H1 (cell line): ENCODE results near the gene HIPK3. TPM values are rescaled to one million over a fixed set of nuclear protein-coding genes. Genes with fewer than 3 reads are reported as not detected.

Source experiments
- CTCF ChIA-PET: fragments of 300-600 bp; sonication (Branson Sonifier 250); formaldehyde crosslinking; loops from one replicate; lab custom pipeline; 2021; ENCODE audit not compliant: partially characterized antibody; lab: Charles Lee
- POLR2A ChIA-PET: fragments of 300-600 bp; sonication (Branson Sonifier 250); formaldehyde crosslinking; loops from one replicate; lab custom pipeline; 2021; ENCODE audit warnings: inconsistent platforms; ENCODE audit not compliant: partially characterized antibody; lab: Charles Lee
- DNase-seq, 2 experiments: peaks; one replicate each; pipeline versions ENCODE4 v3.0.0 to v3.0.0-alpha.2; 2010 to 2022; ENCODE audit warnings: low spot score in 2 of 2, low read depth in 1 of 2, mixed read lengths in 1 of 2
- FAIRE-seq: peaks from 2 replicates; lab custom pipeline; 2011; peaks lifted over from hg19 to GRCh38; lab: Jason Lieb, UNC
- H2AFZ ChIP-seq: 2 replicates; pipeline ENCODE4 v1.8.1; 2012; ENCODE audit warnings: low read length, inconsistent platforms
- H2AK5ac ChIP-seq: 2 replicates; pipeline ENCODE4 v1.6.1; 2013; ENCODE audit warnings: low read depth, low read length
- H2BK120ac ChIP-seq: replicated peaks from 2 replicates; pipeline ENCODE3; 2013; ENCODE audit warnings: low read depth, low read length, inconsistent platforms
- H2BK12ac ChIP-seq: 2 replicates; pipeline ENCODE4 v1.6.1; 2013; ENCODE audit warnings: low read depth, low read length
- H2BK15ac ChIP-seq: 2 replicates; pipeline ENCODE4 v1.6.1; 2013; ENCODE audit warnings: low read length
- H2BK20ac ChIP-seq: 2 replicates; pipeline ENCODE4 v1.6.1; 2013; ENCODE audit warnings: low read length
- H2BK5ac ChIP-seq: 2 replicates; pipeline ENCODE4 v1.6.1; 2013; ENCODE audit warnings: low read depth, low read length
- H3K14ac ChIP-seq: 2 replicates; pipeline ENCODE4 v1.6.1; 2013; ENCODE audit warnings: inconsistent platforms; ENCODE audit not compliant: insufficient read length
- H3K18ac ChIP-seq: 2 replicates; pipeline ENCODE4 v1.6.1; 2013; ENCODE audit warnings: low read length; ENCODE audit errors: extremely low read depth
- H3K23ac ChIP-seq: 2 replicates; pipeline ENCODE4 v1.6.1; 2013; ENCODE audit warnings: inconsistent platforms; ENCODE audit not compliant: insufficient read length
- H3K23me2 ChIP-seq: 2 replicates; pipeline ENCODE4 v1.6.1; 2013; ENCODE audit warnings: low read depth, low read length
- H3K27ac ChIP-seq: 2 replicates; pipeline ENCODE4 v1.6.1; 2011; ENCODE audit warnings: low read depth, low read length, inconsistent platforms
- H3K27me3 ChIP-seq, 4 experiments: replicated peaks in 1 of 4; 1 replicate in 1 of 4; 2 replicates in 3 of 4; pipeline versions ENCODE4 v1.6.1 to v1.8.1; 2011 to 2013; ENCODE audit warnings: low read length in 3 of 4, mild to moderate bottlenecking in 3 of 4, inconsistent platforms in 2 of 4, mixed read lengths in 2 of 4, moderate library complexity in 1 of 4; ENCODE audit not compliant: control insufficient read depth in 3 of 4, insufficient read depth in 3 of 4; ENCODE audit errors: extremely low read depth in 1 of 4
- H3K36me3 ChIP-seq, 4 experiments: 2 replicates each; pipeline versions ENCODE4 v1.6.1 to v1.8.1; 2011 to 2013; ENCODE audit warnings: mild to moderate bottlenecking in 4 of 4, low read length in 3 of 4, moderate library complexity in 2 of 4, control low read depth in 1 of 4, inconsistent platforms in 1 of 4; ENCODE audit not compliant: insufficient read depth in 4 of 4, control insufficient read depth in 2 of 4
- H3K4ac ChIP-seq: replicated peaks from 2 replicates; pipeline ENCODE3; 2013; ENCODE audit warnings: low read length, low read depth, mixed read lengths, inconsistent platforms; ENCODE audit not compliant: insufficient read length
- H3K4me1 ChIP-seq, 4 experiments: replicated peaks in 1 of 4; 1 replicate in 1 of 4; 2 replicates in 3 of 4; pipeline versions ENCODE4 v1.6.1 to v1.8.1; 2011 to 2013; ENCODE audit warnings: low read length in 3 of 4, inconsistent platforms in 2 of 4, mixed read lengths in 1 of 4; ENCODE audit not compliant: insufficient read depth in 4 of 4, control insufficient read depth in 3 of 4
- H3K4me2 ChIP-seq, 2 experiments: 2 replicates each; pipeline versions ENCODE4 v1.6.1 to v1.8.1; 2011 to 2013; ENCODE audit warnings: low read depth in 2 of 2, low read length in 2 of 2, control low read depth in 1 of 2, inconsistent platforms in 1 of 2, mild to moderate bottlenecking in 1 of 2; ENCODE audit not compliant: insufficient read depth in 1 of 2
- H3K4me3 ChIP-seq, 4 experiments: fragments of 200-600, 300-600 bp in 1 of 4; sonication (generic), shearing (Covaris generic), sonication (Bioruptor Twin) in 1 of 4; 2 replicates each; pipeline versions ENCODE4 v1.5.1 to v1.8.1; 2011 to 2016; ENCODE audit warnings: low read length in 4 of 4, low read depth in 3 of 4, control low read depth in 2 of 4, inconsistent platforms in 2 of 4, mild to moderate bottlenecking in 2 of 4, mixed read lengths in 1 of 4, moderate library complexity in 1 of 4; ENCODE audit not compliant: insufficient read depth in 2 of 4; ENCODE audit errors: extremely low read depth in 1 of 4
- H3K56ac ChIP-seq: replicated peaks from 2 replicates; pipeline ENCODE3; 2013; ENCODE audit warnings: low read depth, mild to moderate bottlenecking, mixed read lengths, low read length, inconsistent platforms; ENCODE audit not compliant: insufficient read length
- H3K79me1 ChIP-seq: 2 replicates; pipeline ENCODE4 v1.6.1; 2013; ENCODE audit warnings: low read depth, low read length, control low read depth
- H3K79me2 ChIP-seq, 2 experiments: 2 replicates each; pipeline versions ENCODE4 v1.6.1 to v1.8.1; 2012 to 2013; ENCODE audit warnings: low read length in 2 of 2, mild to moderate bottlenecking in 2 of 2, inconsistent platforms in 1 of 2; ENCODE audit not compliant: insufficient read depth in 2 of 2, control insufficient read depth in 1 of 2
- H3K9ac ChIP-seq, 4 experiments: replicated peaks in 1 of 4; 1 replicate in 1 of 4; 2 replicates in 3 of 4; pipeline versions ENCODE4 v1.6.1 to v1.8.1; 2011 to 2013; ENCODE audit warnings: low read depth in 3 of 4, low read length in 3 of 4, control low read depth in 2 of 4, mild to moderate bottlenecking in 2 of 4, moderate library complexity in 2 of 4, inconsistent platforms in 1 of 4; ENCODE audit errors: extremely low read depth in 1 of 4
- H3K9me3 ChIP-seq, 2 experiments: 2 replicates each; pipeline versions ENCODE4 v1.6.1 to v1.8.1; 2012 to 2013; ENCODE audit warnings: mild to moderate bottlenecking in 2 of 2, moderate library complexity in 2 of 2, control low read depth in 1 of 2, inconsistent platforms in 1 of 2, low read depth in 1 of 2, low read length in 1 of 2, mixed read lengths in 1 of 2; ENCODE audit not compliant: insufficient read depth in 2 of 2
- H4K20me1 ChIP-seq, 2 experiments: replicated peaks in 1 of 2; 2 replicates each; pipeline versions ENCODE3 to v1.8.1; 2011 to 2013; ENCODE audit warnings: inconsistent platforms in 2 of 2, low read length in 2 of 2, mild to moderate bottlenecking in 1 of 2; ENCODE audit not compliant: insufficient read depth in 2 of 2, control insufficient read depth in 1 of 2
- H4K5ac ChIP-seq: 2 replicates; pipeline ENCODE4 v1.6.1; 2013; ENCODE audit warnings: low read length, low read depth, mixed read lengths, inconsistent platforms; ENCODE audit not compliant: insufficient read length
- H4K8ac ChIP-seq: 2 replicates; pipeline ENCODE4 v1.8.0; 2013; ENCODE audit warnings: mild to moderate bottlenecking, moderate library complexity, low read length, inconsistent platforms; ENCODE audit not compliant: insufficient read depth; ENCODE audit errors: extremely low read depth
- H4K91ac ChIP-seq: replicated peaks from 2 replicates; pipeline ENCODE3; 2013; ENCODE audit warnings: low read length, mixed read lengths, inconsistent platforms; ENCODE audit not compliant: insufficient read length
- ATF2 ChIP-seq: IDR thresholded peaks from 2 replicates; pipeline ENCODE4 v1.6.1; 2012; ENCODE audit warnings: low read length, inconsistent platforms
- E2F6 ChIP-seq: IDR thresholded peaks from 2 replicates; pipeline ENCODE4 v1.6.1; 2012; ENCODE audit warnings: inconsistent platforms
- FOSL1 ChIP-seq: IDR thresholded peaks from 2 replicates; pipeline ENCODE4 v1.6.1; 2011; ENCODE audit warnings: mild to moderate bottlenecking, low read depth, low read length, moderate library complexity; ENCODE audit not compliant: insufficient read depth
- NANOG ChIP-seq: IDR thresholded peaks from 2 replicates; pipeline ENCODE4 v1.6.1; 2011; ENCODE audit warnings: low read length, low read depth, mild to moderate bottlenecking, inconsistent platforms; ENCODE audit not compliant: insufficient read depth, poor library complexity, severe bottlenecking
- WGBS, 2 experiments: shearing (Covaris generic) in 1 of 2; methylation state at CpG; one replicate each; pipeline versions ENCODE4 v1.1.6 to v1.1.7; 2013 to 2015; ENCODE audit warnings: low lambda C conversion rate in 2 of 2, mixed read lengths in 2 of 2, inconsistent platforms in 1 of 2, low coverage in 1 of 2, missing lambda C conversion rate in 1 of 2; ENCODE audit not compliant: insufficient replicate concordance in 2 of 2, insufficient coverage in 1 of 2, insufficient read length in 1 of 2; ENCODE audit errors: extremely low coverage in 1 of 2, missing lambda C conversion rate in 1 of 2; 5-methylcytosine and 5-hydroxymethylcytosine counted together
- polyA plus RNA-seq, 7 experiments: library from polyadenylated mRNA; depleted of rRNA in 3 of 7; stranded (reverse) in 5 of 7; unstranded in 2 of 7; fragments of >200 nt in 5 of 7; fragments of 200-250 nt in 2 of 7; gene quantifications; 1 replicate in 5 of 7; 2 replicates in 1 of 7; 4 replicates in 1 of 7; pipeline versions ENCODE4 v1.2.1 to v1.2.3, GENCODE V29; 2011 to 2013; ENCODE audit warnings: missing spikeins in 2 of 7, mixed read lengths in 2 of 7
- total RNA-seq: library from RNA; stranded (reverse); fragmentation: NEBNext Ultra II Directional; extraction: Animal tissue kit (Norgen Biotek cat#: 25700); gene quantifications from 2 replicates; pipeline ENCODE4 v1.2.1, GENCODE V29; 2021

HIPK3 gene
- total and polyA plus RNA-seq, 2 of the 8 experiments (the other 6 are each of a cell fraction or from before 2014, with no cell fraction given), result 5.0 to 22.3 TPM

- Histone ChIP-seq H3K79me2 (no peaks in the 10 kb centered on the region), H4K20me1 (no peaks in the 10 kb centered on the region), H2AFZ (no peak overlapping the region), H3K56ac (no peak overlapping the region), H3K36me3 (no peaks in the 10 kb centered on the region), H4K91ac (no peak overlapping the region), H3K79me1 (no peaks in the 10 kb centered on the region), H3K9me3 (no peaks in the 10 kb centered on the region), H2BK120ac (no peak overlapping the region), H3K18ac (no peak overlapping the region), H3K4me3 (no peak overlapping the region), H3K23me2 (no peaks in the 10 kb centered on the region), H3K27me3 (no peaks in the 10 kb centered on the region), H3K27ac (no peak overlapping the region), H3K4ac (no peak overlapping the region), H3K9ac (no peak overlapping the region), H2BK5ac (no peak overlapping the region), H4K5ac (no peak overlapping the region), H3K4me1 (no peaks in the 10 kb centered on the region), H3K23ac (no peak overlapping the region), H2BK12ac (no peak overlapping the region), H4K8ac (no peak overlapping the region), H2BK15ac (no peak overlapping the region), H3K4me2 (no peak overlapping the region), H3K14ac (no peak overlapping the region), H2AK5ac (no peak overlapping the region), H2BK20ac (no peak overlapping the region)
- POLR2A ChIA-PET, result no interaction called here
- CTCF ChIA-PET, result interaction anchor here (1.9 kb wide), 1 partner anchor 46 kb away, joined by 6 read pairs; no protein-coding TSS in a partner anchor
- DNase-seq (no peak), FAIRE-seq (no peak)
- WGBS, 2 experiments, result 92% methylated on average over 5 of the region's 5 CpGs; no CpG with 5 or more reads in 1 of the 2 experiments
- TF ChIP-seq NANOG (no peak), E2F6 (no peak), FOSL1 (no peak), ATF2 (no peak)
Observed at GRCh38 chr11:33211580-33211979, 45.6 kb upstream of the HIPK3 start.
